PC-3 (cell line): ENCODE measurements around the gene PLXNB1. TPM values are rescaled to one million over a fixed set of nuclear protein-coding genes. Genes with fewer than 3 reads are reported as not detected.

ENCODE experiments used
- ATAC-seq: fragments of 200-7000 bp; cut with Tn5 transposase; 2 replicates; pipeline ENCODE4 v1.9.1; 2020; ENCODE audit warnings: mild to moderate bottlenecking, moderate library complexity
- BruUV-seq: library from RNA; stranded (reverse); fragments of 400-500 nt; replicated peaks from 2 replicates; lab custom pipeline; 2021; lab: Mats Ljungman, UMichigan
- CTCF ChIA-PET: fragments of 300-600 bp; sonication (Branson Sonifier 250); formaldehyde crosslinking; loops from one replicate; lab custom pipeline; 2022; ENCODE audit warnings: antibody characterized with exemption; lab: Charles Lee
- POLR2A ChIA-PET: fragments of 300-600 bp; sonication (Branson Sonifier 250); formaldehyde crosslinking; loops from one replicate; lab custom pipeline; 2022; ENCODE audit warnings: antibody characterized with exemption; ENCODE audit not compliant: unreplicated experiment; lab: Charles Lee
- DNase-seq: peaks from one replicate; pipeline ENCODE4 v3.0.0-alpha.2; 2015
- H2AFZ ChIP-seq: fragments of 300-600 bp; sonication (generic); 2 replicates; pipeline ENCODE4 v1.6.0; 2016; ENCODE audit warnings: antibody characterized with exemption, low read length
- H3F3A ChIP-seq: fragments of 300-600 bp; sonication (generic); one replicate; pipeline ENCODE4 v1.6.0; 2017; ENCODE audit warnings: antibody characterized with exemption, low read length, control low read depth, mild to moderate bottlenecking; ENCODE audit not compliant: unreplicated experiment
- H3K27ac ChIP-seq: fragments of 300-600 bp; sonication (generic); 2 replicates; pipeline ENCODE4 v1.5.1; 2016; ENCODE audit warnings: mild to moderate bottlenecking, low read length
- H3K27me3 ChIP-seq: fragments of 300-600 bp; sonication (generic); 2 replicates; pipeline ENCODE4 v1.6.1; 2016; ENCODE audit warnings: low read length, mixed read lengths
- H3K36me3 ChIP-seq: fragments of 300-600 bp; sonication (generic); 2 replicates; pipeline ENCODE4 v1.6.1; 2016; ENCODE audit warnings: low read depth, mixed run types, low read length, mixed read lengths
- H3K4me1 ChIP-seq: fragments of 300-600 bp; sonication (generic); 2 replicates; pipeline ENCODE4 v1.5.1; 2016; ENCODE audit warnings: low read length; ENCODE audit not compliant: insufficient read depth
- H3K4me2 ChIP-seq: fragments of 300-600 bp; sonication (generic); 2 replicates; pipeline ENCODE4 v1.6.0; 2016; ENCODE audit warnings: low read length
- H3K4me3 ChIP-seq: fragments of 300-600 bp; sonication (generic); 2 replicates; pipeline ENCODE4 v1.5.1; 2016; ENCODE audit warnings: mild to moderate bottlenecking, low read length, mixed read lengths
- H3K79me2 ChIP-seq: fragments of 300-600 bp; sonication (generic); 2 replicates; pipeline ENCODE4 v1.6.1; 2017; ENCODE audit warnings: low read length, mixed read lengths
- H3K9ac ChIP-seq: fragments of 300-600 bp; sonication (generic); 2 replicates; pipeline ENCODE4 v1.6.0; 2016; ENCODE audit warnings: mild to moderate bottlenecking, low read length
- H3K9me2 ChIP-seq: fragments of 300-600 bp; sonication (generic); replicated peaks from 2 replicates; pipeline ENCODE4 v1.6.1; 2016; ENCODE audit warnings: mixed run types, low read length, mixed read lengths
- H3K9me3 ChIP-seq: fragments of 300-600 bp; sonication (generic); 2 replicates; pipeline ENCODE4 v1.6.1; 2016; ENCODE audit warnings: low read length, mixed read lengths
- H4K20me1 ChIP-seq: fragments of 300-600 bp; sonication (generic); 2 replicates; pipeline ENCODE4 v1.6.1; 2016; ENCODE audit warnings: low read length, mixed read lengths
- EZH2 ChIP-seq: fragments of 300-600 bp; sonication (generic); IDR thresholded peaks from one replicate; pipeline ENCODE4 v1.6.1; 2017; ENCODE audit warnings: antibody characterized with exemption, mild to moderate bottlenecking, low read length; ENCODE audit not compliant: unreplicated experiment
- EZH2phosphoT487 ChIP-seq: fragments of 300-600 bp; sonication (generic); IDR thresholded peaks from 2 replicates; pipeline ENCODE4 v1.6.1; 2018; ENCODE audit warnings: mild to moderate bottlenecking, antibody characterized with exemption, low read length, borderline replicate concordance
- intact Hi-C: fragments of 100-400 bp; cut with micrococcal nuclease; formaldehyde crosslinking; loops from 2 replicates; pipeline ENCODE4 v1.9.0; 2023
- total RNA-seq: library from RNA; depleted of rRNA; stranded (reverse); fragments of >200 nt; gene quantifications from 2 replicates; pipeline ENCODE4 v1.2.3, GENCODE V29; 2014
- TF ChIP-seq, protein P1 (sequence below): fragments of 300-600 bp; sonication (generic); conservative IDR thresholded peaks from 2 replicates; pipeline ENCODE4 v1.5.1; 2017; ENCODE audit warnings: antibody characterized with exemption, low read depth, mild to moderate bottlenecking, low read length

PLXNB1 gene
- total RNA-seq, 1 experiment from 2014 or later = 35.4 TPM

- Histone ChIP-seq H3K4me2 (no peak overlapping the region), H3K9me2 (no peaks in the 10 kb centered on the region), H3K27me3 (no peaks in the 10 kb centered on the region), H3K27ac (no peak overlapping the region), H2AFZ (no peak overlapping the region), H3K36me3 (no peaks in the 10 kb centered on the region), H4K20me1 (no peaks in the 10 kb centered on the region), H3K4me3 (no peak overlapping the region), H3K9me3 (no peaks in the 10 kb centered on the region), H3K4me1 (no peaks in the 10 kb centered on the region), H3F3A (no peaks in the 10 kb centered on the region), H3K79me2 (no peaks in the 10 kb centered on the region), H3K9ac (no peak overlapping the region)
- TF ChIP-seq EZH2phosphoT487 (no peak), EZH2 (no peak)
- TF ChIP-seq, protein P1, sequence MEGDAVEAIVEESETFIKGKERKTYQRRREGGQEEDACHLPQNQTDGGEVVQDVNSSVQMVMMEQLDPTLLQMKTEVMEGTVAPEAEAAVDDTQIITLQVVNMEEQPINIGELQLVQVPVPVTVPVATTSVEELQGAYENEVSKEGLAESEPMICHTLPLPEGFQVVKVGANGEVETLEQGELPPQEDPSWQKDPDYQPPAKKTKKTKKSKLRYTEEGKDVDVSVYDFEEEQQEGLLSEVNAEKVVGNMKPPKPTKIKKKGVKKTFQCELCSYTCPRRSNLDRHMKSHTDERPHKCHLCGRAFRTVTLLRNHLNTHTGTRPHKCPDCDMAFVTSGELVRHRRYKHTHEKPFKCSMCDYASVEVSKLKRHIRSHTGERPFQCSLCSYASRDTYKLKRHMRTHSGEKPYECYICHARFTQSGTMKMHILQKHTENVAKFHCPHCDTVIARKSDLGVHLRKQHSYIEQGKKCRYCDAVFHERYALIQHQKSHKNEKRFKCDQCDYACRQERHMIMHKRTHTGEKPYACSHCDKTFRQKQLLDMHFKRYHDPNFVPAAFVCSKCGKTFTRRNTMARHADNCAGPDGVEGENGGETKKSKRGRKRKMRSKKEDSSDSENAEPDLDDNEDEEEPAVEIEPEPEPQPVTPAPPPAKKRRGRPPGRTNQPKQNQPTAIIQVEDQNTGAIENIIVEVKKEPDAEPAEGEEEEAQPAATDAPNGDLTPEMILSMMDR = no peak
- ATAC-seq = no peak
- BruUV-seq = no TSS peak
- DNase-seq = no peak
- POLR2A ChIA-PET = no interaction called here
- intact Hi-C loops = no loop called here
- CTCF ChIA-PET = interaction anchor here (0.5 to 0.6 kb wide), 2 partner anchors 88 to 100 kb away, joined by 4 to 6 read pairs; no protein-coding TSS in a partner anchor
These were observed 20.3 kb downstream of the PLXNB1 start for GRCh38 chr3:48409291-48410201.

DNA sequence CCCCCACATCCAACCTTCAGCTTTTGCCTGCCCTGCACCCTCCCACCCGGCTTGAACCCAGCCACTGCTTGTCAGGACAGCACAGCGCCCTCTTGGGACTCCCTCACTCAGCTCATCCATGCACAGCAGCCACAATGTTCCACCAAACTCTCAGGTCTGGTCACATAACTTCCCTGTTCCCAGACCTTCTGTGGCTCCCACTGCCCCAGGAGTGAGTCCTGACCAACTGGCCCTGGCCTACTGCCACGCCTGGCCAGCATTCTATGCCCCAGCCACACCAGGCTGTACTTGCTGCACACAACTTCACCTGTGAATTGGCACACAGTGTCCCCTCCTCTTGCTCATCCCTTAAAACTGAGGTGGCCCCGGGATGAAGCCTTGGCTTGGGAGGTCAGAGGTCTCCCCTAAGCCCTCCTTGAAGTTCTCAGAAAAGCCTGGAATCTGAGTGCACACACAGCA lies 21.0 kb downstream of the PLXNB1 start:
- DNase-seq (no peak), ATAC-seq (no peak)
- no peaks in the 10 kb centered on the region for H3K36me3 ChIP-seq
- H3K9me3 ChIP-seq = no peaks in the 10 kb centered on the region
- no peak overlapping the region for H3K4me2 ChIP-seq
- TF ChIP-seq, protein P1 = peak; percentile 20; the same call in 1 of the 2 replicates
- no peak for TF ChIP-seq EZH2
- ChIA-PET CTCF (interaction anchor here (0.5 to 0.9 kb wide), 3 partner anchors 27 to 101 kb away, joined by 4 to 6 read pairs (median 5); no protein-coding TSS in a partner anchor), POLR2A (no interaction called here)
- no peaks in the 10 kb centered on the region for H3K9me2 ChIP-seq
- H2AFZ ChIP-seq = no peak overlapping the region
- no peaks in the 10 kb centered on the region for H3F3A ChIP-seq
- H3K79me2 ChIP-seq = no peaks in the 10 kb centered on the region
- H3K27me3 ChIP-seq = no peaks in the 10 kb centered on the region
- H3K27ac ChIP-seq = no peak overlapping the region
- H3K9ac ChIP-seq = no peak overlapping the region
- intact Hi-C loops = no loop called here
- H3K4me1 ChIP-seq = no peaks in the 10 kb centered on the region
- no peaks in the 10 kb centered on the region for H4K20me1 ChIP-seq
- no TSS peak for BruUV-seq
- no peak overlapping the region for H3K4me3 ChIP-seq
